Measurements from ENCODE around the gene KLHL8.

DNA sequence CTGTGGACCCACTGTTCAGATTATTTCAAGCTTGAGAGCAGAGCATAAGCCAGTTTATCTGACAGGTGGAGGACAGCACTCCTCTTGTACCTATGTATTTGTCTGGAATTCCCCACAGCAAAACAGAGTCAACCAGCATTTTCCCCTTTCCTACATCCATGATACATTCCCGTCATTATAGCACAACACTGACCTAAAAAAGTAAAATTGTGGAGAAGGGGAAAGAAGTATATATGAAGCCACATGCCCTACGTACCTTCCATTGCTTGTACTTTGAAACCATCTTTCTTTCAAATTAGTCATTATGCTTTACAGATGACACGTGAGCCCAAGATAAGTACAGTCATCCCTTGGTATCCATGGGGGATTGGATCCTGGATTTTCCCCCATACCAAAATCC is 73.3 kb downstream of the KLHL8 start:
- TF ChIP-seq, protein P1, sequence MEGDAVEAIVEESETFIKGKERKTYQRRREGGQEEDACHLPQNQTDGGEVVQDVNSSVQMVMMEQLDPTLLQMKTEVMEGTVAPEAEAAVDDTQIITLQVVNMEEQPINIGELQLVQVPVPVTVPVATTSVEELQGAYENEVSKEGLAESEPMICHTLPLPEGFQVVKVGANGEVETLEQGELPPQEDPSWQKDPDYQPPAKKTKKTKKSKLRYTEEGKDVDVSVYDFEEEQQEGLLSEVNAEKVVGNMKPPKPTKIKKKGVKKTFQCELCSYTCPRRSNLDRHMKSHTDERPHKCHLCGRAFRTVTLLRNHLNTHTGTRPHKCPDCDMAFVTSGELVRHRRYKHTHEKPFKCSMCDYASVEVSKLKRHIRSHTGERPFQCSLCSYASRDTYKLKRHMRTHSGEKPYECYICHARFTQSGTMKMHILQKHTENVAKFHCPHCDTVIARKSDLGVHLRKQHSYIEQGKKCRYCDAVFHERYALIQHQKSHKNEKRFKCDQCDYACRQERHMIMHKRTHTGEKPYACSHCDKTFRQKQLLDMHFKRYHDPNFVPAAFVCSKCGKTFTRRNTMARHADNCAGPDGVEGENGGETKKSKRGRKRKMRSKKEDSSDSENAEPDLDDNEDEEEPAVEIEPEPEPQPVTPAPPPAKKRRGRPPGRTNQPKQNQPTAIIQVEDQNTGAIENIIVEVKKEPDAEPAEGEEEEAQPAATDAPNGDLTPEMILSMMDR (optimal IDR thresholded peaks at IDR 0.05 in 1 of 3, IDR thresholded peaks at IDR 0.05 in 1 of 3, conservative IDR thresholded peaks at IDR 0.05 in 1 of 3; ENCODE audit: extremely low read depth in 1 of 3, insufficient read depth in 2 of 3, low read length in 3 of 3) = no peak
- no peak for TF ChIP-seq EZH2 (IDR thresholded peaks at IDR 0.05; ENCODE audit: low read length)

Data from keratinocyte (primary cell).